Measurements from ENCODE around the gene SLC38A11.

DNA sequence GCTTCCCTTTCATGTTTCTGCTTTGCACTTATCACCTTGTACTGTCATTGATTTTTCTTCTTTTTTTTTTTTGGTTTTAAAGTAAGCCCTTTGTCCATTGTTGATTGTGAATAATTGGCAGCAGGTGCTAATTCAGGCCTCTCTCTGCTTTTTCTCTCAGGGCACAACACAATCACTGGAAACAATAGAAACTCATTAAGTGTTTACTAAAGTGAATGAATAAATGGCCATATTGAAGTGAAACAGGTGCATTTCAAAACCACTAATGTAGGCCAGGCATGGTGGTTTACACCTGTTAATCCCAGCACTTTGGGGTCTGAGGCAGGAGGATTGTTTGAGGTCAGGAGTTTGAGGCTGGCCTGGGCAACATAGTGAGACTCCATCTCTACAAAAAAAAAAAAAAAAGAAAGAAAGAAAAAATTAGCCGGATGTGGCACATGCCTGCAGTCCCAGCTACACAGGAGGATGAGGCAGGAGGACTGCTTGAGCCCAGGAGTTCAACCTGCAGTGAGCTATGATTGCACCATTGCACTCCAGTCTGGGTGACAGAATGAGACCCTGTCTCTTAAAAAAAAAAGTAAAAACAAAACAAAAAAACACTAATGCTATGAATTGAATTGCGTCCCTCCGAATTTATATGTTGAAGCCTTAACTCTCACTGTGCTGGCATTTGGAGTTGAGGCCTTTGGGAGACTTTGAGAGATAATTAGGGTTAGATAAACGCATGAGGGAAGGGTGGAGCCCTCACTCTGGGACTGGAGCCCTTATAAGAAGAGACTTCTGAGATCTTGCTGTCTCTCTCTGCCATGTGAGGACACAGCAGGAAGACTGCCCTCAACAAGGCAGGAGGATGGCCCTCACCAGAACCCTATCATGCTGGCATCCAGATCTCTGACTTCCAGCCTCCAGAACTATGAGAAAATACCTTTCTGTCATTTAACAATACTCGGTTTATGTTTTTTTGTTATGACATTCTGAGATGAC is 19.9 kb downstream of the SLC38A11 start:
- no peak for TF ChIP-seq ISL1 (CRISPR knock-in tag; IDR thresholded peaks at IDR 0.05)
- TF ChIP-seq, protein P1, sequence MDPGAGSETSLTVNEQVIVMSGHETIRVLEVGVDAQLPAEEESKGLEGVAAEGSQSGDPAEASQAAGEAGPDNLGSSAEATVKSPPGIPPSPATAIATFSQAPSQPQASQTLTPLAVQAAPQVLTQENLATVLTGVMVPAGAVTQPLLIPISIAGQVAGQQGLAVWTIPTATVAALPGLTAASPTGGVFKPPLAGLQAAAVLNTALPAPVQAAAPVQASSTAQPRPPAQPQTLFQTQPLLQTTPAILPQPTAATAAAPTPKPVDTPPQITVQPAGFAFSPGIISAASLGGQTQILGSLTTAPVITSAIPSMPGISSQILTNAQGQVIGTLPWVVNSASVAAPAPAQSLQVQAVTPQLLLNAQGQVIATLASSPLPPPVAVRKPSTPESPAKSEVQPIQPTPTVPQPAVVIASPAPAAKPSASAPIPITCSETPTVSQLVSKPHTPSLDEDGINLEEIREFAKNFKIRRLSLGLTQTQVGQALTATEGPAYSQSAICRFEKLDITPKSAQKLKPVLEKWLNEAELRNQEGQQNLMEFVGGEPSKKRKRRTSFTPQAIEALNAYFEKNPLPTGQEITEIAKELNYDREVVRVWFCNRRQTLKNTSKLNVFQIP (CRISPR knock-in tag; IDR thresholded peaks at IDR 0.05; ENCODE audit: borderline replicate concordance, low read depth) = no peak

Measured in SK-N-SH treated with all-trans-retinoic acid at 6 μM for 48 hours (cell line).